Esophagus muscularis mucosa (tissue), 4 donors: ENCODE results near the gene TP53I13. TPM values are rescaled to one million over a fixed set of nuclear protein-coding genes. Genes with fewer than 3 reads are reported as not detected.

Experiments used
- DNase-seq: peaks from one replicate; pipeline ENCODE4 v3.0.0-alpha.2; 2017; ENCODE audit errors: extremely low spot score
- H3K27ac ChIP-seq, 4 donors: fragments of 200-600 bp; sonication (generic); replicated peaks in 1 of 4; 1 replicate in 3 of 4; 2 replicates in 1 of 4; pipeline ENCODE4 v1.5.1; 2016 to 2019; ENCODE audit warnings: mild to moderate bottlenecking in 1 of 4
- H3K27me3 ChIP-seq, 4 donors: fragments of 200-600 bp; sonication (generic); one replicate each; pipeline versions ENCODE4 v1.5.1 to v1.6.0; 2016 to 2019
- H3K36me3 ChIP-seq, 4 donors: fragments of 200-600 bp; sonication (generic); one replicate each; pipeline ENCODE4 v1.5.1; 2016 to 2019
- H3K4me1 ChIP-seq, 4 donors: fragments of 200-600 bp; sonication (generic); one replicate each; pipeline ENCODE4 v1.5.1; 2016 to 2019
- H3K4me3 ChIP-seq, 4 donors: fragments of 200-600 bp; sonication (generic); 1 replicate in 2 of 4; 2 replicates in 2 of 4; pipeline ENCODE4 v1.5.1; 2016 to 2019; ENCODE audit warnings: mild to moderate bottlenecking in 4 of 4, moderate library complexity in 1 of 4
- H3K9me3 ChIP-seq, 4 donors: fragments of 200-600 bp; sonication (generic); 1 replicate in 3 of 4; 2 replicates in 1 of 4; pipeline ENCODE4 v1.5.1; 2016 to 2019
- EP300 ChIP-seq: sonication (generic); formaldehyde crosslinking; IDR thresholded peaks from one replicate; pipeline ENCODE4 v1.6.1; 2017; ENCODE audit warnings: antibody characterized with exemption
- POLR2A ChIP-seq: fragments of 450-650 bp; IDR thresholded peaks from one replicate; pipeline ENCODE4 v1.6.1; 2017; ENCODE audit warnings: antibody characterized with exemption, moderate library complexity, mild to moderate bottlenecking, low read depth
- POLR2AphosphoS5 ChIP-seq, 2 donors: sonication (generic); formaldehyde crosslinking; IDR thresholded peaks; one replicate each; pipeline ENCODE4 v1.6.1; 2017; ENCODE audit warnings: antibody characterized with exemption in 2 of 2
- WGBS: methylation state at CpG from one replicate; pipeline ENCODE4 v1.1.5; 2018; 5-methylcytosine and 5-hydroxymethylcytosine counted together
- intact Hi-C: fragments of 100-400 bp; cut with DNase I; formaldehyde crosslinking; loops from one replicate; pipeline ENCODE4 v1.15.1; 2023
- total RNA-seq, 4 donors: library from RNA; depleted of rRNA; stranded (reverse); fragments of >200 nt; gene quantifications; one replicate each; pipeline versions ENCODE4 v1.1.0 to v1.2.1, GENCODE V29; 2016
- TF ChIP-seq, protein P1 (sequence below), 3 experiments: fragments of 200-600 bp in 2 of 3; fragments of 450-650 bp in 1 of 3; sonication (generic) in 2 of 3; IDR thresholded peaks; one replicate each; pipeline ENCODE4 v1.5.1; 2017 to 2019; ENCODE audit warnings: antibody characterized with exemption in 3 of 3, mild to moderate bottlenecking in 2 of 3, moderate library complexity in 1 of 3

Gene TP53I13
- total RNA-seq, 4 donors from 2014 or later, result 40.9 to 72.6 (median 55.7) TPM

DNA sequence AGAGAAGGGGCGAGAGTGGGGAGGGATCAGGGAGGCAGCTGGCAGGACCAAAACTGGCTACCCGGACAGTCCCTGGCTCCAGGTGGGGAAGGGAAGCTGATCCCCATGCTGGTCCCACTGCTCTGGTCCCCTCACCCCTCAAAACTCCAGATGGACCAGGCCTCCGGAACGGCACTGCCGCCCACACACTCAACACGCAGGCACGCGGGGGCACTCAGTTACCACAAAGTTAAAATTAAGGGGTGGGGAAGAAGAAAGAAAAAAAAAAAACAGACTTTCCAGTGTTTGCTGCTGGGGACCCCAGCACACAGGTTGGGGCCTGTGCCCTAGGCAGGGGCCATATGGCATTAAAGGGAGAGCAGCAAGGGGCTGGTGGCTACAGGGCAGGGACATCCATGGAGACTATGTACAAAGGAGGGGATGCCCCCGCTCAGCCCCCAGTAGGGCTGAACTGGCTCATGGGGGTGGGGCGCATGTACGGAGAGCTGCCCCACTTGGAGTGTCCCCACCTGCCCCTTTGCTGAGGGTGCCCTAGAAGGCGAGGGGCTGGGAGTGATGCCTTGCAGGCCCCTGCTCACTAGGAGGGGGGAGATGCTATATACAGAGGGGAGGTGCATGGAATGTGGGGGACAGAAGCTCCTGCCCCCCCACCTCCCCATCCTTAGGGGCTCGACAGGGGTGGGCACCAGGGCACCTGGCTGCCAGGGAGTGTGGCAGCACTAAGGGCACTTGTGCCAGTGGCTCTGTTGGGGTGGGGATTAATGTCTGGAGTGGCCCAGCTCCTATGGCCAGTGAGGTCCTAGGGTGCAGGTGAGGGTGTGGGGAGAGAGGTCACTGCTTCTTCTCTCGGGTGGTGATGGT lies 5.6 kb downstream of the TP53I13 start:
- TF ChIP-seq, protein P1, sequence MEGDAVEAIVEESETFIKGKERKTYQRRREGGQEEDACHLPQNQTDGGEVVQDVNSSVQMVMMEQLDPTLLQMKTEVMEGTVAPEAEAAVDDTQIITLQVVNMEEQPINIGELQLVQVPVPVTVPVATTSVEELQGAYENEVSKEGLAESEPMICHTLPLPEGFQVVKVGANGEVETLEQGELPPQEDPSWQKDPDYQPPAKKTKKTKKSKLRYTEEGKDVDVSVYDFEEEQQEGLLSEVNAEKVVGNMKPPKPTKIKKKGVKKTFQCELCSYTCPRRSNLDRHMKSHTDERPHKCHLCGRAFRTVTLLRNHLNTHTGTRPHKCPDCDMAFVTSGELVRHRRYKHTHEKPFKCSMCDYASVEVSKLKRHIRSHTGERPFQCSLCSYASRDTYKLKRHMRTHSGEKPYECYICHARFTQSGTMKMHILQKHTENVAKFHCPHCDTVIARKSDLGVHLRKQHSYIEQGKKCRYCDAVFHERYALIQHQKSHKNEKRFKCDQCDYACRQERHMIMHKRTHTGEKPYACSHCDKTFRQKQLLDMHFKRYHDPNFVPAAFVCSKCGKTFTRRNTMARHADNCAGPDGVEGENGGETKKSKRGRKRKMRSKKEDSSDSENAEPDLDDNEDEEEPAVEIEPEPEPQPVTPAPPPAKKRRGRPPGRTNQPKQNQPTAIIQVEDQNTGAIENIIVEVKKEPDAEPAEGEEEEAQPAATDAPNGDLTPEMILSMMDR (IDR thresholded peaks at IDR 0.05), result no peak
- no peak for TF ChIP-seq POLR2AphosphoS5 (IDR thresholded peaks at IDR 0.05)
- TF ChIP-seq POLR2A, result no peak
- no peak for TF ChIP-seq EP300
- DNase-seq, result no peak
- WGBS, result 90% methylated on average over 14 of the region's 14 CpGs
- Histone ChIP-seq H3K36me3 (peaks cover 35 to 74% (median 56%) of the 10 kb centered on the region in 4 donors), H3K27me3 (no peaks in the 10 kb centered on the region), H3K4me1 (peaks cover 29 to 59% (median 55%) of the 10 kb centered on the region in 4 donors), H3K4me3 (no peak overlapping the region), H3K27ac (no peak overlapping the region), H3K9me3 (no peaks in the 10 kb centered on the region)
- intact Hi-C loops, result no loop called here

DNA sequence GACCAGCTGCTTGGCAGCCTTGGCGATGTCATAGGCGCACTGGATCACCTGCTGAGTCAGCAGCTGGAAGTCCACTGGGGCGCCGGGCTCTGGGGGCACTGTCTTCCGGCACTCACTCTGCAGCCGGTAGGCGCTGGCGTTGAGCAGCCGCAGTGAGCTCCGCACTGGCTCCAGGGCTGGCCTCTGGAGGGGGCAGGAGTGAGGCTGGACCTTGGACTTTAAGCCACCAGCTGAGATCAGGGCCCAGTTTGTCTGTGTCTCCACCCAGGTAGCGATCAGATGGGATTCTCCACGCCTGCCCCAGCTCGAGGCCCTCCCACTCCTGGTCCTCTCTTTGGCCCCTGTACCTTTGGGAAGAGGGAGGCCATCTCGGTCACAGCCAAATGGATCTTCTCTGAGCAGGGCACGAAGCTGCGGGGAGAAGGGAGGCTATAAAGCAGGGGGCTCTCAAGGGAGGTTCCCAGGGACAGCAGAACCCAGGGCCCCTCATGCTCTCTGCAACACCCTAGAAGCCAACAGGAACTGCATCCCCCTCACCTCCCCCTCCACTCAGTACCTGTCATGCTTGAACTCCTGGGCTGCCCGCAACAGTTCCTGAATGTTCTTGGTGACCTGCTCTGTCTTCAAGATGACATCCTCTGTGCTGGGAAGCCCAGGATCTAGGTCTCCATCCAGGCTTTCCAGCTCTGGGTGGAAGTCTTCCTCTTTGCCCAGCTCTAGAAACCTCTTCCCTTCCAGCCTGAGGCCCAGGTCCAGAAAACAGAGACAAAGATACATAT lies 6.4 kb downstream of the TP53I13 start:
- Histone ChIP-seq H3K9me3 (no peaks in the 10 kb centered on the region), H3K27me3 (no peaks in the 10 kb centered on the region), H3K36me3 (peaks cover 35 to 83% (median 65%) of the 10 kb centered on the region in 4 donors), H3K4me3 (no peak overlapping the region), H3K27ac (no peak overlapping the region), H3K4me1 (peaks cover 22 to 53% (median 47%) of the 10 kb centered on the region in 4 donors)
- intact Hi-C loops, result no loop called here
- 80% methylated on average over 7 of the region's 17 CpGs for WGBS
- TF ChIP-seq EP300 (no peak), POLR2AphosphoS5 (IDR thresholded peaks at IDR 0.05) (no peak), POLR2A (no peak)
- TF ChIP-seq, protein P1 (IDR thresholded peaks at IDR 0.05), result no peak
- DNase-seq, result no peak

DNA sequence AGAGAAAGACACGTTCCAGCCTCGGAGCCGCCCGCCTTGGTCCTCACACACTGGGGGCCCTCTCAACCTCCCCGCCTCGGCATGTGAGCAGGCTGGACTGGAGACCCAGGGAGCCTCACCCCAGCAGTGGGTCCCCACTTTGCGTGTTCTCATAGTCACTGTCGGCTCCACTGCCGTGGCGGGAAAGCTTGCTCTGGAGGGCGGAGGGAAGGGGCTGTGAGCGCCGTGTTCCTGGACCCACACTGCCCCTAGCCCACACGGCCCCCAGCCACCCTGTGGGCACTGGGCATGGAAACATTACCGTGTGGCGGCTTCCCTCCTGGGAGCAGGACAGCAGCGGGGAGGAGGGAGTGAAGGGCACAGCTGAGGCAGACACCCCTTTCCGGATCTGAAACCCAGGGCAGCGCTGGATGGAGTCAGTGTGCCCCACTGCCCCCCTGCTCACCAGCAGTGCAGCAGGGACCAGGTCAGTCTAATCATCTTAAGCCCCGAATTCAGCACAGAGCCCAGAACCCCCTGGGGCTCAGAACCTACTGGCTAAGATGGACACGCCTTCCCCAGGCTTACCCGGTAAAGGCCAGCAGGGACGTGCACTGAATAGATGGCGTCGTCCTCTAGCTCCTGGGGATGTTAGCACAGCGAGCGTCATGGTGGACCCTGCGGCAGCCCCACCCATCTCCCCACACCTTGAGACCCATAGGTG lies 7.2 kb downstream of the TP53I13 start:
- intact Hi-C loops, result no loop called here
- 87% methylated on average over 12 of the region's 28 CpGs for WGBS
- DNase-seq, result no peak
- Histone ChIP-seq H3K4me3 (no peak overlapping the region), H3K36me3 (peaks cover 35 to 86% (median 69%) of the 10 kb centered on the region in 4 donors), H3K9me3 (no peaks in the 10 kb centered on the region), H3K4me1 (peaks cover 29 to 55% (median 48%) of the 10 kb centered on the region in 4 donors), H3K27ac (no peak overlapping the region), H3K27me3 (no peaks in the 10 kb centered on the region)
- no peak for TF ChIP-seq POLR2A
- no peak for TF ChIP-seq POLR2AphosphoS5 (IDR thresholded peaks at IDR 0.05)
- TF ChIP-seq, protein P1 (IDR thresholded peaks at IDR 0.05), result no peak

DNA sequence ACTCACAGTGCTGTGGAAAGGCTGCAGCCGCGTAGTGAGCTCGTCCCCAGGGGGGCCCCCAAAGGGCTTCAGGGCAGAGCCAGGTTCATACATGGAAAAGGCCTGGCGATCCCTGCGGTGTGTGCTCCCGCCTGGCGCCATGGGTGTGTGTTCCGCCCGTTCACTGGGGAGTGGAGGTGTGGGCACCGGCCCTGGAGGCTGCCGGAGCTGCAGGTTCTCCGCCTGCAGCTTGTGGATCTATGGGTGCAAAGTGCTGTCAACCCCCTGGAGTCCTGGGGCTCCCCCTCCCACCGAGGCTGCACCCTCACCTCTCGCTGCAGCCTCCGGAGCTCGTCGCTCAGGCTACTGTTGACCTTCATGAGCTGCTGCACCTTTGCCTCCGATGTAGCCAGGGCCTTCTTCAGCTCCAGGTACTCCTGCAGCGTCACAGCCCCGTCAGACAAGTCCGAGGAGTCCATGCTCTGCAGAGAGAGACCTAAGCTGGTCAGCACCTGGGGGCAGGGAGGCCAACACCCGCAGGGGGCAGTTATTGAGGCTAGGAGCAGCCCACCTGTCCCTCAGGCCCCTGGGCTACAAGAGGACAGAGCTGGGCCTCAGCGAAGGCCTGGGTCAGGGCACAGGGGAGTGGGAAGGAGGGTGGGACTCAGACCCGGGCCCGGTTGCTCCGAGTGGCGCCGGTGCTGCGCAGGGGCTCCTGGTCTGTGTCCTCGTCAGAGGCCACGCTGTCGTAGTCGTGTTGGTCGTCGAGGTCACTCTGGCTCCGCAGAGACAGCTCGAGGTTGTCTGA lies 7.9 kb downstream of the TP53I13 start:
- intact Hi-C loops, result no loop called here
- WGBS, result 96% methylated on average over 13 of the region's 37 CpGs
- no peak overlapping the region for H3K4me3 ChIP-seq
- H3K9me3 ChIP-seq, result no peaks in the 10 kb centered on the region
- H3K27ac ChIP-seq, result no peak overlapping the region
- peaks cover 36 to 86% (median 76%) of the 10 kb centered on the region in 4 donors for H3K36me3 ChIP-seq
- TF ChIP-seq POLR2A (no peak), POLR2AphosphoS5 (IDR thresholded peaks at IDR 0.05) (no peak), EP300 (no peak)
- TF ChIP-seq, protein P1 (IDR thresholded peaks at IDR 0.05), result no peak
- peaks cover 32 to 53% (median 51%) of the 10 kb centered on the region in 4 donors for H3K4me1 ChIP-seq
- H3K27me3 ChIP-seq, result no peaks in the 10 kb centered on the region
- DNase-seq, result no peak
